ENCODE results near the gene SDR9C7.

DNA sequence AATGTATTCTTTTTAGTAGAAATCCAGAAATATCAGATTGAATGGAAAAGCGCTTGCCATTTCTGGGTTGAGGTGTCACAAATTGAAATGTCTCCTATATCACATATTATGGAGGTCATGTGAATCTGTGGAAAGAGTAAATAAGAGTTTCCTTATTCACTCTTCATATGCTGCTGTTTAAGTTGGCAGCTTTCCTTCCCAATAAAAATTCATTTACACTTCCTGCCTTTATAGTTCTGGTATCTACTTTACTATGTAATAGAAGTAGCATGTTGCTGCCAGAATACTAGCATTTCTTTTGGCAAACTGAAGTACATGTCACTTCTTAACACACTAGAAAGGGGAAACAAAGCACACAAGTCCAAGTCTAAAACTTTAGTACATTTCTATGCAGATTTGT is 60.8 kb downstream of the SDR9C7 start:
- no peak for TF ChIP-seq POLR2A (IDR thresholded peaks at IDR 0.05; ENCODE audit: low read length)
- no peak for TF ChIP-seq GATA1 (IDR thresholded peaks at IDR 0.05; ENCODE audit: low read depth, low read length)
